Stimulated activated CD8-positive, alpha-beta memory T cell treated with anti-CD3 and anti-CD28 coated beads, Interleukin-4, amount 100 ng/mL, for 1 hour (primary cell): ENCODE measurements around the gene STK39.
"Not testable (repeated sequence)": the region's sequence is repeated elsewhere in the genome, so short reads cannot be mapped to it uniquely, and the experiment has no call there.

ENCODE experiments used
- DNase-seq, 2 donors: peaks; one replicate each; pipeline ENCODE4 v3.0.0-alpha.2; 2020; ENCODE audit warnings: low read depth in 2 of 2, low spot score in 1 of 2

The STK39 gene

DNA sequence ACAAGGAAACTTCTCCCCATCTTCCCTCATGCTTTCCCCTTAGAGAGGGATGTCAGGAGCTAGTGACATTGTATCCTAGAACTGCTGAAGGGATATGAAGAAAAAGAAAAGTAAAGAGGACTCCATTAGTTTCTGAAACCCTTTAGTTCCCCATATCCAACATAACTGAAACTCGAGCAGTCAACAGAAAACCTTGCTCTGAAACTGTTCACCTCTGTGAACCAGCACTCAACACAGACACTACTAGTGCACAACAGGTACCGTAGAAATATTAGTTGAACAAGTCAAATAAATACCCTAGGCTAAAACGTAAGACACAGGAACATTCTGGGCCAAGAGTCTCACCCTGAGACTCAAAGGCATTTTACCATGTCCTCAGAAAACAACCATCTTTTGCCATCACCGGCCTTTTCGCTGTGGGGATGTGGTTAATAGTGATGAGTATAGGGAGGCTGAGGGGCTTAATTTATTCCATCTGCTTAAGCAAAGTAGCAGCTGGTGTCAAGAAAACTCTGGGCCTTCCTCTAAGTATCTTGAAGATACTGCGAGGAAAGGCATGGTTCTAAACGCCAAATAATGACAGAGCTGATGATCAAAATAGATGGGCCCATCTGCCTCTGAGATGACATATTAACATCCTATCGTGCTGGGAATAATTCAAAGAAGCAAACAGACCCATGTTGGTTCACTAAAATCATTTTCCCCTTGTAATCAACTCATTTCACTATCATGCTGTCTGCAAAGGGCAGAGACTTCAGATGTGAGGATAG is 156.8 kb downstream of the STK39 start:
- DNase-seq, result no peak

DNA sequence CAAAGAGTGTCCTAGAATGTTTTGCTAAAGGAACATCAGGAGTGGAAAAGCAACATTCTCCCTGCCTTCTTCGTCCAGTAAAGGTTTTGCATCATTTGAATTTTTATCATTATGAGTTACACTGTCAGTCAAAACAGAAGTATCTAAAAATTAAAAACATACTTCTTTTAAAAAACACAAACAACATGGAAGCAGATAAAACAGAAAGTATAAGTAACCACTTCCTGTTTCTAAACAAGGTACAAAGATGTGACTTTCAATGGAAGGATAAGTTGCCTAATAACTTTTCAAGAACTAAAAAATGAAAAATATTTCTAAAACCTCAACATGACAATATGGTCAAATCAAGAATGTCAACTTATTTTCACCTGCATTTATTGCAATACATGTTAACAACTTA is 158.2 kb downstream of the STK39 start:
- no peak for DNase-seq

- DNase-seq, result no peak
Measured at GRCh38 chr2:168087401-168087800, 160.0 kb downstream of the STK39 start.

GRCh38 chr2:168086851-168087250 is 160.5 kb downstream of the STK39 start:
- no peak for DNase-seq

DNA sequence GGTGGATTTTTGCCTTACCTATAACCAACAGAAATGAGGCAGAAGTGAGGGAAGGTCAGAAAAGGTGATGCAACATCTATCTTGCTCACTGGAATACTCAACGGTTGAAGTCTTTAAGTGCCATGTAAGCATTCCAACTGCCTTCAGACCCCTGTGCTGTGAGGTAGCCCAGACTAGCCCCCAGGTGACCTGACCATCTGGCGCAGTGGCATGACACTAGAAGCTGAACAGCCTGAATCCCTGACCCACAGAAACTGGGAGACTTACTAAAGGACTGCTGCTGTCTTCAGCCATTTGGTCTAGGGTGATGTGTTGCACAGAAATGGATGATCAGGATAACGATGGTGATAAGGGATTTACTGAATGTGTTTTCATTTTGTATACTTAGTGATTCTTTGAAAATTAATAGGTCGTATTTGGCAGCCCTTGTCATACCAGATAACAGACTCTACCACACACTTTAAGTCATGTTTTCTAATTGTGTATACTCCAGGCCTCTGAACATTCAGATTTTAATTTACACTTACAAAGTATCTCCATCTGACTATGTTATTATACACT is 161.5 kb downstream of the STK39 start:
- no peak for DNase-seq

DNA sequence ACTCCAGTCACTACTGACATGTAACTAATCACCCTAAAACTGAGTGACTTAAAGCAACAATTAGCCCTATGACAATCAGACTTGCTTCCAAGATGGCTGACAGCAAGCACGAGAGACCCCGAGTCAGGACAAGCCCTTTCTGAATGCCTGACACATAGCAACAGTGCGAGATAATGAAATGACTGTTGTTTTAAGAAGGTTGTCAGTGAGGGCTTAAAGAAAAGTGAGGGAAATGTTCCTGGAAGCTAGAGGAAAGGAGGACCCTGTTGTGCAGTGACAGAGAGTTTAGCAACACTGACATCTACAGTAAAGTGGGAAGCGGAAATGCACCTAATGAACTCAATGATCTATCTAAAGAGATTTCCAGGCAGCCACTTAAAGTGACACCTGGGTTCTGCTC is 163.1 kb downstream of the STK39 start:
- DNase-seq, result no peak

DNA sequence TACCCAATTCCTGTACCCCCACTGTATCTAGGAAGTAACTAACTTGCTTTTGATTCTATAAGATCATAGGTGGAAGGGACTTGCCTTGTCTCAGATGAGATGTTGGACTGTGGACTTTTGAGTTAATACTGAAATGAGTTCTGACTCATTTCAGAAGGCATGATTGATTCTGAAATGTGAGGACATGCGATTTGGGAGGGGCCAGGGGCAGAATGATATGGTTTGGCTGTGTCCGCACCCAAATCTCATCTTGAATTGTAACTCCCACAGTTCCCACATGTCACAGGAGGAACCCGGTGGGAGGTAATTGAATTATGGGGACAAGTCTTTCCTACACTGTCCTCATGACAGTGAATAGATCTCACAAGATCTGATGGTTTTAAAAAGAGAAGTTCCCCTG is 165.9 kb downstream of the STK39 start:
- DNase-seq, result not testable (repeated sequence)

GRCh38 chr2:168079236-168079635 is 168.2 kb downstream of the STK39 start:
- DNase-seq, result no peak

GRCh38 chr2:168076731-168077130 is 170.7 kb downstream of the STK39 start:
- no peak for DNase-seq

DNA sequence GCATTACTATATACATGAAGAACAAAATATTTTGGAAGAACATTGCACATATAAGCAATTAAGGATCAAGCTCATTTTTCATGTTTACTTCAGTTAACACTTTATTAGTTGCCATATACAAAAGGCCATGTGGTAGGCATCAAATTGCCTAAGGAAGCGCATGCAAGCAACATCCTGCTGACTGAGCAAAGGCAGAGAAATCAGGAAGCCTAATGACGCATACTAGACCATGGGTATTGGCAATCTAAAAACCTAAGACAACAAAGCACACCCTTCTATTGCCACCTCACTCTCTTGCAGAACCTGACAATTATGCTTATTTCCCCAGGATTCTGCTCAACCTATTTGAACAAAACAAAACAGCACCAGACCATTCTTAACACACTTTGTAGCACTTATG is 171.9 kb downstream of the STK39 start:
- DNase-seq, result no peak

DNA sequence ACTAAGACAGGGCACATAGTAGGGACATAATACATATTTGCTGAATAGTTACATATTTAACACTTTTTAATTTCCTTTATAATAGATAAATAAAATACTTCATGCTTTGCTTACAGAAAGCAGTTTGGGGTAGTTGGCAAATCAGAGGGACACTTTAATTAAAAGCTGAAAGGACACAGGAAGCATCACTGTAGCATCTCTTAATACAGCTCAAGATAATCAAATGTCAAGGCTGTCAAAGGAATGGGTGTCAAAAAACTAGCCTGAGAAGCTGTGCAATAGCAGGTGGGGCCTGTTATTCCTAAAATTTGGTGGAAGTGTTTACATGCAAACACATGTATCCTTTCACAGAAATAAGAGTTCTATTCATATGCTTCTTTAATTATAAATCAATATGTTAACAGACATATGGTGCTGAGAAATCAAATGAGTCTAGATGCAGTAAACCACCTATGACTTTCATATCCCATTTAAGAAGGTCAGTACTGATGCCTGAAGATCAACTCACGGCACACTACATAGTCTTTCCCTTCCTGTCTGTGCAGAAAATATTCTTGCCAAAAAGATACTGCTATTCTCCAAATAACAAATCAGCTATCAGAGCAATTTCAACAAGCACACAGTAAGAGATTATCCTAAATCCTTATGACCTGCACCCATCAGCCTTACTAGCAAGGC is 174.6 kb downstream of the STK39 start:
- no peak for DNase-seq

DNA sequence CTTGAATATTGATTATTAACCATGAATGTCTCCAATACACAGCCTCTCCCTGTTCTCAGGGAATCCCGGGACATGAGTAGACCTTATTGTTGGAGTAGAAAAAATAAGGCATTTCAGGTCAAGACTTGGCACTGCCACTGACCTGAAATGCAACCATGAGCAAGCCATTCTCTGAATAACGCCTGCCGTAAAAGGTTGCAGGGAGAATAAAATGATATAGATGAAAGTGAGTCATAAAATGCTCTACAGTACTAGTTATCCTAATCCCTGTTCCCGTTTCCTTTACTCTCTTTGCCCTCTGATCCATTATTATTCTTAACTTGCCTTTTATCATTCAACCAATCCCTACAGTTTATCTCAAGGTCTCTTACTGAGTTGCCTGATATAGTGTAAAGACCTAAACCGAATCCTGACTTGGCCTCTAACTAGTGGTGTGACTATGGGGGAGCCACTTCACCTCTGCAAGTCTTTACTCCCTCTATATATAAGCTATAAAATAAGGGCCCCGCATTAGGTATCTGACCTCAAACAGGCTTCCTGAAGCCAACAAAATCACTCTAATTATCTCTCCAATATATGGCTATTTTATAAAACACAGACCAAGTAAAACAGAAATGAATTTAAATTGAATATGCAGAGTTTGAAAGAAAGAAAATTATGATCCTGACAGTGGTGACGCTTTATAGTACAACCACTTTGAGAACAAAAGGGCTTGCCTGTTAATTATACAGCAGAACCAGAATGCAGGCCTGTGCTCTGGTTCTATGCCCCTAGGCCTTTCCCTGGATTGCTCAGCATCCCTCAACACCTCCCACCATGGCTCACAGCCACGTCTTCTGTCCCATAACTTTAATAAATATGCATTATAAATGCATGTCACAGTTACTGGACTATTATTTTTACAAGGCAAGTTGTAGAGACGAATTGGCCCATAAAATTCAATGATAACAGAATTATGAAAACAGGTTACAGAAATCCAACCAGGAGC is 183.1 kb downstream of the STK39 start:
- no peak for DNase-seq

GRCh38 chr2:168062936-168063335 is 184.5 kb downstream of the STK39 start:
- DNase-seq, result no peak

- no peak for DNase-seq
Measured at GRCh38 chr2:168062054-168062453, 185.3 kb downstream of the STK39 start.

- DNase-seq, result no peak
Measured at GRCh38 chr2:168060986-168061750, 186.2 kb downstream of the STK39 start.

DNA sequence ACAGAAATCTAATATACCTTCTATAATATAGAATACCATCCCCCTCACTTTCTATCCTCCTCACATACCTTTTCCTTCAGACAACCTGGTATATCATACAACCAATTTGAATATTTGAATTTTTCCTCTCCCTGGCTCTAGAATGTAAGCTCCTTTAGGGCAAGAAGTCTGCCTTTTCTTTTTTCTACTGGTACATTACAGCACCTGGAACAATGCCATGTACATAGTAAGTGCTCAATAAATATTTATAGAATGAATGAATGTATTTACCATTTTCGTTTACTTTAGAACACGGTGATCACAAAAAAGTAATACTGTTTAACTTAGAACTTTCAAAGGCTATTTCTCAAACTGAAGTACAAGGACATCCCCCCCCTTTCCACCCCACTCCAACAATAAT is 187.6 kb downstream of the STK39 start:
- DNase-seq, result no peak

- no peak for DNase-seq
Measured at GRCh38 chr2:168058675-168059074, 188.7 kb downstream of the STK39 start.

- DNase-seq, result no peak
Measured at GRCh38 chr2:168056242-168056787, 191.1 kb downstream of the STK39 start.

- no peak for DNase-seq
Measured at GRCh38 chr2:168054657-168055056, 192.7 kb downstream of the STK39 start.

DNA sequence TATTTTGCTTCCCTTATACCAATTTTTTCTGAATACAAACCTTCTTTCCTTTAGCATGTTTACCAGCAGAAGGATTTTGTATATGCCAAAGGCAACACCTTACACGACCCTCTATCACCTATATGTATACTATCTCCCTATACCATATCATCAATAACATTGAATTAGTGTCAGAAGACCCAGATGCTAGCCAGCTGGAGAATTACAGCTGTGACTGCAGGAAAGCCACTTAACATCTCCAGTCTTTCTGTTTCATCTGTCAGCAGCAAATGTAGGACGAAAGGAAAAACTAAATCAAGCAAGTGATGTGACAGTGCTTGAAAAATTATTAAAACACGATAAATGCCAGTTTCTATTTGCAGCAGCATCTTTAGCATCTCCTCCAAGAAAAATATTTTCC is 193.7 kb downstream of the STK39 start:
- no peak for DNase-seq
